Measurements from ENCODE around the gene CACNA1H. TPM values are rescaled to one million over a fixed set of nuclear protein-coding genes. Genes with fewer than 3 reads are reported as not detected.

Gene CACNA1H
- total and polyA plus RNA-seq, 9 of the 15 experiments (the other 6 are each of a cell fraction or from before 2014, with no cell fraction given), result 0.10 to 0.18 TPM; not detected in 7

- Histone ChIP-seq H3K4me1 (replicated peaks in 1 of 2; ENCODE audit: control insufficient read depth in 2 of 2, insufficient read depth in 2 of 2, low read length in 2 of 2) (peaks cover 0 to 87% of the 10 kb centered on the region in 2 experiments; a peak in 2 of 5 replicates), H3K9ac (ENCODE audit: insufficient read depth in 1 of 2, low read depth in 2 of 2, low read length in 2 of 2) (no peak overlapping the region), H3K27me3 (ENCODE audit: control insufficient read depth in 2 of 2, insufficient read depth in 2 of 2, low read length in 2 of 2) (peaks cover 43 to 85% of the 10 kb centered on the region in 2 experiments; a peak in 4 of 5 replicates), H4K20me1 (replicated peaks; ENCODE audit: control insufficient read depth, insufficient read depth, low read length) (peaks cover 29% of the 10 kb centered on the region), H3K4me3 (no peak overlapping the region), H3K36me3 (ENCODE audit: control insufficient read depth, insufficient read depth, low read length) (no peaks in the 10 kb centered on the region), H3K4me2 (ENCODE audit: insufficient read depth, low read length) (no peak overlapping the region), H2AFZ (ENCODE audit: low read depth, low read length) (no peak overlapping the region), H3K79me2 (ENCODE audit: control insufficient read depth, insufficient read depth, low read length) (no peaks in the 10 kb centered on the region), H3K9me1 (ENCODE audit: control insufficient read depth, insufficient read depth, low read length) (no peaks in the 10 kb centered on the region), H3K27ac (ENCODE audit: extremely low read depth, low read depth, low read length) (no peak overlapping the region), H3K9me3 (replicated peaks; ENCODE audit: control insufficient read depth, insufficient read depth, low read depth, low read length) (no peaks in the 10 kb centered on the region)
- DNase-seq (ENCODE audit: extremely low read depth in 1 of 4, low spot score in 3 of 4), result no peak
- POLR2A ChIA-PET, result interaction anchor here (0.7 kb wide), 1 partner anchor 1015 kb away, joined by 3 read pairs; no protein-coding TSS in a partner anchor
- FAIRE-seq, result no peak
- intact Hi-C loops (cut with micrococcal nuclease), result no loop called here
- ATAC-seq, result no peak
- CTCF ChIA-PET (ENCODE audit: low intra/inter-chr PET ratio), result no interaction called here
- TF ChIP-seq KAT2B (IDR thresholded peaks at IDR 0.05; ENCODE audit: low read depth, low read length) (no peak), ZNF644 (tag; IDR thresholded peaks at IDR 0.05; ENCODE audit: low read depth) (no peak), NR2C1 (IDR thresholded peaks at IDR 0.05) (no peak), NR2C1 (tag; IDR thresholded peaks at IDR 0.05) (no peak), BCLAF1 (IDR thresholded peaks at IDR 0.05; ENCODE audit: borderline replicate concordance in 1 of 2, control insufficient read depth in 1 of 2, low read depth in 2 of 2, low read length in 1 of 2) (no peak), MXD1 (CRISPR knock-in tag; IDR thresholded peaks at IDR 0.05; ENCODE audit: borderline replicate concordance, poor library complexity, severe bottlenecking) (no peak), ZSCAN29 (IDR thresholded peaks at IDR 0.05) (no peak), ZBTB7A (IDR thresholded peaks at IDR 0.05; ENCODE audit: borderline replicate concordance, control insufficient read depth, low read depth, low read length) (no peak), SIN3A (IDR thresholded peaks at IDR 0.05; ENCODE audit: borderline replicate concordance in 2 of 2, control insufficient read depth in 1 of 2, low read depth in 2 of 2, low read length in 2 of 2) (no peak), ATF2 (CRISPR knock-in tag; IDR thresholded peaks at IDR 0.05) (no peak), CREB3 (tag; conservative IDR thresholded peaks at IDR 0.05; ENCODE audit: low read depth) (no peak)
- BruUV-seq (replicated peaks), result no TSS peak
- in situ Hi-C loops (cut with MboI), result no loop called here
- WGBS (ENCODE audit: insufficient coverage, low coverage, missing lambda C conversion rate), result 9% methylated on average over 30 of the region's 40 CpGs
These were observed 4.9 kb downstream of the CACNA1H start for GRCh38 chr16:1157639-1158455.

Data from K562 (cell line).